Amniotic stem cell (primary cell): ENCODE results near the gene GLTPD2.

Source experiments
- DNase-seq: peaks from one replicate; lab custom pipeline; 2025; lab: John Stamatoyannopoulos, UW

GLTPD2 gene

DNA sequence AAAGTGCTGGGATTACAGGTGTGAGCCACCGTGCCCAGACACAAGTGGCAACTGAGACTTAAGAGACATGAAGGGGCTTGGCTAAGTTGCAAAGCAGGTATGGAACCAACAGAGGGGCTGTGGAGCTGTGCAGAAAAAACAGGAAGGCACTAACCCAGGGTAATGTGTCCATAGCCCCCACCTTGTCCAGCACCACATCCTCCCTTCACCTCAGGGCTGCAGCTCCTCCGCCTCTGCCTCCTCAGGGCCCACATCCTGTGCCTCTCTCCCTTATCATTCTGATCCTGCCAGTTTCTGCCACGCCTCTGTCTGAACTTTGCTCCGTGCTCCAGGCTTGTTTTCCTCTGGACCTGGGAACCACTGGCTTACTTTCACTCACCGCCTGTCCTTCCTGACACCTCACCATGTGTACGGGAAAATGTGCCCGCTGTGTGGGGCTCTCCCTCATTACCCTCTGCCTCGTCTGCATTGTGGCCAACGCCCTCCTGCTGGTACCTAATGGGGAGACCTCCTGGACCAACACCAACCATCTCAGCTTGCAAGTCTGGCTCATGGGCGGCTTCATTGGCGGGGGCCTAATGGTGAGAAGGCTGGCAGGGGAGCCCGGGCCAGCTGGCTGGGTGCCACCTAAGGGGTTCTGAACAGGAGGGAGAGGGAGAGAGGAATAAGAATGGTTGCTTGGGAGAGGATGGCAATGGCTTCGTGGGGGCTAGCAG, 17.1 kb upstream of the GLTPD2 start, which contains the start of gene TM4SF5:
Gene TM4SF5, plus strand, starts transcription at position 368 of the 716 bp plus-strand sequence. Its CDS starts 37 bp downstream, at position 405.
- no peak for DNase-seq

DNA sequence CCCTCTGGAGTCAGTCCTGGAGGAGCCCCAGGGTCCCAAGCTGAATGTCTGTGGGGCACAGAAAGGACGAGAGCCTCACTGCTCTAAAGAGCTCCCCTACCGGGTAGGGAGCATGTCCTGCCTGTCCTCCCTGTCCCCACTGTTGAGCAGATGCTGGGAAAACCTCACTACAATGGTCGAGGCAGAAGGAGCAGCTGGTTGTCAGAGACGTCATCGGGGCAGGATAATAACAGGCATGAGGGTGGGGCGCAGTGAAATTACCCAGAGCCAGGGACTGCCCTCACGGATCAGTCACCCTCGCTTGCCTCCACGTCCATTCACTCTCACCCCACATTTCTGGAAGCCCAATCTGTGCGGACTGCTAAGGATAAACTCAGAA, 16.5 kb upstream of the GLTPD2 start:
- DNase-seq, result no peak

DNA sequence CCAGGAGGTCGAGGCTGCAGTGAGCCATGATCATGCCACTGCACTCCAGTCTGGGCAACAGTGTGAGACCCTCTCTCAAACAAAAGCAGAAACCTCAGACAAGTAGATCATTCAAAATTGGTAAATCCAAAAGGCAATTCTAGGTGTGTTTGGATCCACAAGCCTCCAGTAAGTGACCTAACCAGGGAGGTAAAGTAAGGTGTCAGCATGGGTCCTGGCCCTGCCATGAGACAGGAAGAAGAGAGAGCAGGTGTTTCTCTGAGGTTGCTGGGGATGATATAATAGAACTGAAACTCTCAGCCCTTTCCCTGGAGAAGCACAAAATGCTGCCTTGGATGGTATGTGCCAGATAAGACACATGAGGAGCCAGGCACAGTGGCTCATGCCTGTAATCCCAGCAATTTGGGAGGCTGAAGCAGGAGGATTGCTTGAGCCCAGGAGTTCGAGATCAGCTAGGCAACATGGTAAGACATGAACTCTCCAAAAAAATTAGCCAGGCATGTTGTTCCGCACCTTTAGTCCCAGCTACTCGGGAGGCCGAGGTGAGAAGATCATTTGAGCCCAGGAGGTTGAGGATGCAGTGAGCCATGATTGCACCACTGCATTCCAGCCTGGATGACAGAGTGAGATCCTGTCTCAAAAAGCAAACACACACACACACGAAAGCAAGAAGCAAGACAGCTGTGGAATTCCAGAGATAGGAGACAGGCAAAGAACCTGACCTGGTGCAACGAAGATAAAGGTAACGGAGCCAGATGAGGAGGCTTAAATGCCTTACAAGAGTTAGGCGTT, 10.6 kb upstream of the GLTPD2 start:
- no peak for DNase-seq

DNA sequence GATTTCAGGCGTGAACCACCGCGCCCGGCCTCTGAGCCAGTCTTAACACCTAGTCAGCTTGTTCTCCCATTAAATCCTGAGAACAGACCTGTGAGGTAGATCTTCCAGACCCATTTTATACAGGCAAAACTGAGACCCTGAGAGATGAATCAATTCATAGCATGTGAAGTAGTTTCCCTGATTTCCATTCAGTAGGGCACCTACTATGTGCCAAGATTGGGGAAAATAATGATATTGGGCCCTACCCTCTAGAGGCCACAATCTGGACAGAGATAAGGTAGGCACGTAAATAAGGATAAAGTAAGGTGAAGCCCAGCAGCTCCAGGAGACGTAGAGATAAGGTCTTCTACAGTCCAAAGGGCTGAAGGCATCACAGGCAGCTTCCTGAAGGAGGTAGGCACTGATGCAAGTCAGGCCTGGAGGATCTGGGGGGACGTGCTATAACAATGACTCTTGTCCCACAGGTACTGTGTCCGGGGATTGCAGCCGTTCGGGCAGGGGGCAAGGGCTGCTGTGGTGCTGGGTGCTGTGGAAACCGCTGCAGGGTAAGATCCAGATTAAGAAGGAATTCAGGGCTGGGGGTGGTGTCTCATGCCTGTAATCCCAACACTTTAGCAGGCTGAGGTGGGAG, 8.3 kb upstream of the GLTPD2 start:
- DNase-seq, result no peak

DNA sequence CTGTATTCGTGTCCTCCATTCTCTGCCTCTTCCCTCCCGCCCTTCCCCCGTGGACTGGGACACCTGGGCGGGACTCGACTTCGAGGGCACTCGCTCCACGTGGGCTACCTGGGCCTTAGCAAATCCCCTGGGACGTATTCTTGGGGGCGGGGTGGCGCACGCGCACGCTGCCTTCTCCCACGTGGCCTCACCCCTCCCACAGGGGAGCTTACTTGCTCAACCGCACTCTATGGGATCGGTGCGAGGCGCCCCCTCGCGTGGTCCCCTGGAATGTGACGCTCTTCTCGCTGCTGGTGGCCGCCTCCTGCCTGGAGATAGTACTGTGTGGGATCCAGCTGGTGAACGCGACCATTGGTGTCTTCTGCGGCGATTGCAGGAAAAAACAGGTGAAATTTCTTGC, 6.1 kb upstream of the GLTPD2 start:
- DNase-seq, result no peak

DNA sequence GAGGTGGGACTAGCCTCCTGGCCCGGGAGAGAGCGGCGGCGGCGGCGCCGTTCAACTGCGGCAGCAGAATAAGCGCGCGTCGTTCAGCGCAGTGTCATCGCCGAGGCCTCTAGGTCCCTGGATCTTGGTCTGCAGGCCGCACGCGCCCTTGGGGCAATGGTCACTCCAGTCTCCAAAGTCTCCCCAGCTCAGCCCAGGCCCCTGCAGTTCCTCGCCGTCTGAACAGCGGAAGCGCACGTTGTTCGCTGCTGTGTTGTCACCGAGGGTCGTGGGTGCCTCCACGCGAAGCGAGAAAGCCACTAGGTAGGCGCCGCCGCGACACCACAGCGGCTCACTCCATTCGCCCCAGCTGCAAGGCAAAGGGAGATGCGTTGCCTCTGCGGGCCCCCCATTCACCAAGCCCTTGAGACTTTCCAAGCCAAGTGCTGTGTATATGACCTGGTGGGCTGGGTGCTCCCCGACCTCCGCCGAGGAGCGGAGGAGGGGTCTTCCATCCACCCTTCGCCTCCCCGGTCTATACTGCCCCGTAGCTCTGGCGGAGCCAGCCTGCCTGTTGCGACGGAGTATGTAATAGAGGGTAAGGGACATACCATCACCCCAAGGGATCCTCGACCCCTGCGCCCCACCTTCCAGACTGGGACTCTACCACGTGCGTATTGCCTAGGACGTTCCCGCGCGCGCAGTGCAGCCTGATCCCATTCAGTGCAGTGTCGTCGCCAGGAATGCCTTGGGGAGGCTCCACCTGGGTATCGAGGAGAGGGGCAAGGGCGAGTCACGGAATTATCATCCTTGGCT, 3.3 kb upstream of the GLTPD2 start:
- no peak for DNase-seq

DNA sequence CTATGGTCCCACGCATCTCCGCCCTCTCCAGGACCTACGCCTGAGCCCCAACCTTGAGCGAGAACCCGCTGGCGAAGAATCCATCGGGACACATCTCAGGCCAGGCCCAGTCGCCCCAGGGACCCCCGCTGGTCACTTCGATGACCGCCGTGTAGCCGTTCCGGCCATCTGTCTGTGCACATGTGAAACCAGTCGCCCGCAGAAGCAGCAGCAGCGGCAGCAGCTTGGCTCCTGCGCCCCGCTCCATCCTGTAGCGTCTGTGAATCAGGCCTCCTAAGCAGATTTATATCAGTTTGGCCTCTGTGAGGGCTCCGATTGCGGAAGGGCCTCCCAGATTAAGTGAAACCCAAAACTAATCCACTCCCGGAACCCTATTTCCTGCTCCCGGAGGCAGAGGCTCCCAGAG, 2.7 kb upstream of the GLTPD2 start, which contains the start of gene VMO1:
Gene VMO1, minus strand, starts transcription at position 259 of the 406 bp plus-strand sequence. Its CDS starts 12 bp downstream, at position 247.
- DNase-seq, result no peak

DNA sequence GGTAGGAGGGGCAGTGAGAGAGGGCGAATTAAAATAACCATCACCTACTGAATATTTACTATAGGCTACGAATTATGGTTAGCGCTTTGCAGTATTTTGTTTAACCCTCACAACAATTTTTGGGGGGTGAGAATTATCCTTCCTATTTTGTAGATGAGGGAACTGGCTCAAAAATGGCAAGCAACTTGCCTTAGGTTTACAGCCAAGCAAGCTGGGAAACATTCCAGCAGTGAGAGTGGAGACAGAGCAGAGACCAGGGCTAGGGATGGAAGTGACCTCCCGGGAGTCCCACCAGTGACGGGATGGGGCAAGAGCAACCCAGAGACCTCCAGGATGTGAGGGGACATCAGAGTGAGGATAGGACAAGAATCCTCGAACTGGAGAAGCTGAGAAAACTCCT, 2.2 kb upstream of the GLTPD2 start:
- no peak for DNase-seq

DNA sequence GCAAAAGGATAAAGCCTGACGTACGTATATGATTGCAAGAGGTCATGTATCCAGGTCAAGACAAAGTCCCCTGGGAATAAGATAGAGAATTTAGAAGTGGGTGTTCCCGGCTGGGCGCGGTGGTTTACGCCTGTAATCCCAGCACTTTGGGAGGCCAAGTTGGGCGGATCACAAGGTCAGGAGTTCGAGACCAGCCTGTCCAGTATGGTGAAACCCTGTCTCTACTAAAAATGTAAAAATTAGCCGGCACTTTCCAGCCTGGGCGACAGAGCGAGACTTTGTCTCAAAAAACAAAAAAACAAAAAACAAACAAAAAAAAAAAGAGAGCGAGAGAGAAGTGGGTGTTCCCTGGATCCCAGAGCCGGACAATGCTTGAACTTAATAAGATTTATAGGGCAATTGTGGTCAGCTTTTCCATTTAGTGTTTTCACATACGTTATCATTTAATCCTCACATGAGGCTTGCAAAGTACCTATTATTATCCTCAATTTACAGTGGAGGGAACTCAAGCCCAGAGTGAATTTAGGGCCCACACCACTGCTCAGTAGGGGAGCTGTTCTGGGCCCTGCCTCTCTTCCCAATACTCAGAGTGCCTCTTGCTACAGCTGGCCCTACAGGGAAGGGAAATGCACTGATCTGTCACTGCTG, 481 bp upstream of the GLTPD2 start:
- no peak for DNase-seq

DNA sequence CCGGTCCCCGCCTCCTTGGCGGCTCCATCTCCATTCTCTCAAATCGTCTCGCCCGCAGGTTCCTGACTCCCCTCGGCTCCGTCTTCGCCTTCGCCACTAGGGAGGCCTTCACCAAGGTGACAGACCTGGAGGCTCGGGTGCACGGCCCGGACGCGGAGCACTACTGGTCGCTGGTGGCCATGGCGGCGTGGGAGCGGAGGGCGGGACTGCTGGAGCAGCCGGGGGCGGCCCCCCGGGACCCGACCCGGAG, 862 bp downstream of the GLTPD2 start:
- DNase-seq, result no peak

DNA sequence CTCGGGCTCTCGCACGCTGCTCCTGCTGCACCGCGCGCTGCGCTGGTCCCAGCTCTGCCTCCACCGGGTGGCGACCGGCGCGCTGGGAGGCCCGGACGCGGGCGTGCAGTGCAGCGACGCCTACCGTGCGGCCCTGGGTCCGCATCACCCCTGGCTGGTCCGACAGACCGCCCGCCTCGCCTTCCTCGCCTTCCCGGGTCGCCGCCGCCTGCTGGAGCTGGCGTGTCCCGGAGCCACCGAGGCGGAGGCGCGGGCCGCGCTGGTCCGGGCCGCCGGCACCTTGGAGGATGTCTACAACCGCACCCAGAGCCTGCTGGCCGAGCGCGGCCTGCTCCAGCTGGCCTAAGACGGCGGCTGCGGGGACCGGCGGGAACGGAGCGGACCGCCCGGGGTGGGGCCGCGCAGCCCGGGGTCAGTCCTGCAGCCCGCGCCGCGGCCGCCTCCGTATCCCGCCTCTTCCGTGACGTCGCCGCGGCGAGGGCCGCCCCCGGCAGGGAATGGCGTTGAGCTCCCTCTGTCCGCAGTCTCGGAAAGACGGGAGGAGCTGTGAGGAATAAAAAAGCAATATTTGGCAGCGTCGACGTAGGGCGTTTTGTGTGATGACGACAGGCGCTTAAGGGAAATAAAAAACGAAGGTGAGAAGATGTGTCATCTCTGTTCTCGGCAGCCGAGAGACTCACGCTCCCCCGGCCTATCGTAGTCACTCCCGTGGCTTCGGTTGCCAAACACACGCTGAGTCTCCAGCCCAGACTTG, 1.4 kb downstream of the GLTPD2 start:
- DNase-seq, result peak; percentile 80

DNA sequence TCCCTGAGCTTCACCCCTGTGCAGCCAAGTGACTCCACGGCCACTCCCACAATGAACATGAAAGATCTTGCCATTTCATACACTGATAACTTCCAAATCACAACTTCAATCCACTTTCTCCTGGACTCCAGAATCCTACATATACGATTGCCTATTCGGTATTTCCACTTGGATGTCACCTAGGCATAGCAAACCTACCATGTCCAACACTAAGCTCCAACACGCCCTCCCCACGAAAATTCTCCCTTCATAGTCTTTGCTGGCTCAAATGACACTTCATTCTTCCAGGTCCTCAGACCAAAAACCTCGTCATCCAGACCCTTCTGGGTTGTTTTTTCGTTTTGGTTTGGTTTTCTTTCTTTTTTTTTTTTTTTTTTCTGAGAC, 1.9 kb downstream of the GLTPD2 start:
- no peak for DNase-seq

DNA sequence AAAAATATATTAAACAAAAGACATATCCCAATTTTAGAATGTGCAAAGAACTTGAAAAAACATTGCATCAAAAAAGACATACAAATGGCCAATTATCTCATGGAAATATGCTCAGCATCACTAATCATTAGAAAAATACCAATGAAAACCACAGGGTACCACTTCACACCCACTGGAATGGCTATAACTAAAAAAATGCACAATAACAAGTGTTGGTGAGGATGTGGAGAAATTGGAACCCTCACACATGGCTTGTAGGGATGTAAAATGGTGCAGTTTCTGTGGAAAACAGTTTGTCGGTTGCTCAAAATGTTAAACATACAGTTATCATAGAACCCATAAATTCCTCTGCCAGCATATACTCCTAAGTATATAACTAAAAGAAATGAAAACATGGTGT, 6.4 kb downstream of the GLTPD2 start:
- DNase-seq, result no peak

DNA sequence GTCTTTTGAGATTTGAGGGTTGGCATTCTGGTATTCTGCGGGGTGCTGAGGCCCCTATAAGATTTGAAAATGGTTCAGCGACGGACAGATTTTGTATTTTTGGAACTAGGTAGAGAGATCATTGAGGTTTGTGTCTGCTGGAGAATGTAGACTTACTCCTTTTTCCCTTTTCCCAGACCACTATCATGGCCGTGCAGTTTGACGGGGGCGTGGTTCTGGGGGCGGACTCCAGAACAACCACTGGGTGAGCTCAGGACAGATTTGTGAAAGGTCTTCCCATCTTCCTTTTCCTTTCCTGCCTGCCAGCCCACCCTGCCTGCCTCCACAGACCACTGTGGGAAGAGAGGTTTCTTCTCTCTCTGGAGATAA, 7.8 kb downstream of the GLTPD2 start:
- DNase-seq, result no peak

DNA sequence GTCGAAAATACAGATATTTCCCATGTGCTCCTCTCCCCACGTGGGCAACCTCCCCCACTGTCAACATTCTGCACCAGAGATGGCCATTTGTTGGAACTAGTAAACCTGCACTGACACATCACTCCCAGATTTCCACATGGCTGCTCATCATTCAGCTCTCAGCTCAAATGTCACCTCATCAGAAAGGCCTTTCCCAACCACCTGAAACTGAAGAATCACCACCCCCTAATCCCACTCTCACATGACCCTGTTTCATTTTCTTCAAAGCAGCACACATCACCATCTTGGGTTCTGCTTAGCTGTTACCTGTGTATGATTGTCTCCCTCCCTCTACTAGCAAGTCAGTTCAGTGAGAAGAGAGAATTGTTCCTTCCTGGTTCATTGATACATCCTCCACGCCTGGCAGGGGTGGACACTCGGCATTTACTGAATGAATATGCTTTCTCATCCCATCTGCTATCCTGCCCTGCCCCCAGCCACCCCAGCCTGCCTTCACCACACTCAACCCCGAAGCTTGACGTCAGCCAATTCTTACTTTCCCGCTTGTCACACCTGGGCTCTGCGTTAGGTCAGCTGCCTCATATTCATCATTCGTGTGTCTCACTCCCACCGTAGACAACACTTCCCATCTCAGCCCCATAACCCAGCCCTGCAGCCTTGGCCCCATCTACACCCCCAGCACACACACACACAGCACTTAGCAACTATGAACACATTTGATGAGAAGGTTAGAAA, 11.9 kb downstream of the GLTPD2 start:
- no peak for DNase-seq

DNA sequence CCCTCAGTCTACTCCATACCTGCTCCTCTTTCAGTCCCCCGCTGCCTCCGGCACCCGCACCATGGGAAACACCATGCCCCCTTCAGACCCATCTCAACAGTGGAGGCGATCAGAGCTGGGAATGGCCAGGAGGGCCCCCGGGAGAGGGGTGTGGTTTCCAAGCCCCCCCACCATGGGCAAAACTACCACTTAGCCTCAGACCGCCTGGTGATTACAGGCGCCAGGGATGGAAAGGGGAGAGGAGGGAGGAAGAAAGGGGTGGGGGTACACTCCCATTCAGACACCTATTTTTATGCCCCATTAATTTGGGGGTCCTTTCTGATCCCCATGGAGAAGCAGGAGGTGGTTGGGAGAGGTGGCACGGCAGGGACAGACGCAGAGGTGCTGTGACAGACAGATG, 13.5 kb downstream of the GLTPD2 start, which contains the start of gene C17orf114:
Gene C17orf114, minus strand, starts transcription at position 101 of the 400 bp plus-strand sequence.
- DNase-seq, result no peak

DNA sequence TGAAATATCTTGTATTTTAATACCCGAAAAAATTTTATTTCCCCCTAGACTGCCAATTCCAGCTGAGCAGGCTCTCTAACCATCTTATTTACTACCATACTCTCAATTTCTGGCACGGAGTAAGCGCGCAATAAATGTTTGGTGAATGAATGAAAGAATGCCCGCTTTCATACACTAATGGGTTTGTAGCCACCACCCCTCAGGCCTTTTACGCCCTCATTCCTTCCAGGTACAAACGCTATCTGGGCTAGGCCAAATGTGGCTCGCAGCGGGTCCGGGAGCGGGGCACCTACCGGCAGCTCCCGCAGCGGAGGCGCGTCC, 17.7 kb downstream of the GLTPD2 start:
- no peak for DNase-seq

DNA sequence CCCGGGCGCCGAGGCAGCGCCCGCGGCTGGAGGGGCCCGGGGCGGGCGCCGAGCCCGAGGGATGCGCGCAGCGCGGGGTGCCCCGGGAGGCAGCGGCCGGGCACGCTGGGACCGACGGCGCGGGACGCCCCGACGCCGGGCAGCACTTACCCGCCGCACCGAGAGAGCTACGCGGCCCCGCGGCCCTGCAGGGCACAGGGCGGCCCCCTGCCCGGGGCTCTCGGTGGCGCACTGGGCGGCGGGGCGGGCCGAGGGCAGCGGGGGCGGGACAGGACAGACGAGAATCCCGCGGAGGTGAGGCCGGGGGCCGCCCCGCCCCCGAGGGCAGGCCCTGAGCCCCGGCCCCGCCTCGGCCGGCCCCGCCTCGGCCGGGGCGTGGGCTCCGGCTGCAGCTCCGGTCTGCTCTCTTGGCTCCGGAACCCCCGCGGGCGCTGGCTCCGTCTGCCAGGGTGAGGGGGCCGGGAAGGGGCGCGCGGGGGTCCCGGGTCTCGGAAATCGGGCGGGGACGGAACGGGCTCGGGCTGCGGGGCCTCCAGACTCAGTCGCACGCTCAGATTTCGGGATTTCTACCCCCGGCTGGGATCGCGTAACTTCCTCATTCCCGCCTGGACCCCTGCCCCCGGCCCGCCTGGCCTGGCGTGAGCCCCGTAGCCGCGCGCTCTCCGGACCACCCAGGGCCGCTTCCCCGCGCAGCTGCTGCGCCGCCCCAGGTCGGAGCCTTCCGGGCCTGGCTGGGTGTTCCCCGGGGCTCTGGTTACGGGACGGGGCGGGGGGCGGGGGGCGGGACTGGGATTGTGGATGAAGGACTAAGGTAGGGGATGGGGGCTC, 18.2 kb downstream of the GLTPD2 start, which contains the start of gene PLD2:
Gene PLD2, plus strand, starts transcription at position 376 of the 828 bp plus-strand sequence. CDS start 621 bp downstream, outside the sequence.
- DNase-seq, result peak; percentile 60

DNA sequence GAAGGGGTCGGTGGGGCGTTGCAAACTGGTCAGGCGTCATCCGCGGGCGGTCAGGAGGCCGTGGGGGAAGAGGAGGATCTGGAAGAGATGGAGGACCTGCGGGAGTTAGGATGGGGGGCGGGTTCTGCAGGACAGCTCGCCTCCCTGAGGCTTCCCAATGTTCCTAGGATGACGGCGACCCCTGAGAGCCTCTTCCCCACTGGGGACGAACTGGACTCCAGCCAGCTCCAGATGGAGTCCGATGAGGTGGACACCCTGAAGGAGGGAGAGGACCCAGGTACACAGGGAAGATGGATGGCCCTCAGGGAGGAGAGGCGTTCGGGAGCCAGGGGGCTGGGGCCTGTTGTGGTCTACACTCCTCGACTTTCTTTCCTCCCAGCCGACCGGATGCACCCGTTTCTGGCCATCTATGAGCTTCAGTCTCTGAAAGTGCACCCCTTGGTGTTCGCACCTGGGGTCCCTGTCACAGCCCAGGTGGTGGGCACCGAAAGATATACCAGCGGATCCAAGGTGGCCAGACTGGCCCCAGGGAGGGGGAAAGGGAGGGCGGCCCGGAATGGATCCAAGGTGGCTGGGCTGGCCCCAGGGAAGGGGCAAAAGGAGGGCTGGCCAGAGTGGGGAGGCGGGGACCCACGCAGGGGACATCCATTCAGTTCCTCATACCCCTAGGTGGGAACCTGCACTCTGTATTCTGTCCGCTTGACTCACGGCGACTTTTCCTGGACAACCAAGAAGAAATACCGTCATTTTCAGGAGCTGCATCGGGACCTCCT, 19.0 kb downstream of the GLTPD2 start:
- DNase-seq, result no peak
